ENCODE measurements around the gene OSM.
A peak's percentile ranks its signal among the peaks of the same experiment; 100 is the strongest.

OSM gene

DNA sequence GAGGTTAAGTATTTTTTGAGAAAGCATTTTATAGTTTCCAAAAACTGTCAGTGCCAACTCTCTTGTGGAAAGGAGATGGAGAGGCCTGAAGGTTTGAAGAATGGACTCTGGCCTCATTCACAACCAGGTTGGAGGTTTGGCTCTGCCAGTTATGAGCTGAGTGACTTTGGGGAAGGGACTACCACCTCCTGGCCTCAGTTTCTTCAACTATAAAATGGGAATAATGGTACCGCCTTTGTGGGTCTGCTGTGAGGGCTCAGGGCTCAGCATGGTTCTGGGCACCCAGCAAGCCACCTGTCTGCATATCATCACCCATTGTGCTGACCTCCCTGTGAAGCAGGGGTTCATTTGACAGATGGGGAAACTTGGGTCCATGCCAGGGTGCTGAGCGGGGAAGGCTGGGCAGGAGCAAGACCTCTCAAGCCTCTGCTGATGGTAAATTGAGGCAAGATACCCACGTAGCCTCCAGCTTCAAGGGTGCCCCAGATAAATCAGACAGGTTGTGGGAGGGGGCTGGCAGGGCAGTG is 16.5 kb downstream of the OSM start:
- no peak for DNase-seq (ENCODE audit: low read depth)
- TF ChIP-seq, protein P1, sequence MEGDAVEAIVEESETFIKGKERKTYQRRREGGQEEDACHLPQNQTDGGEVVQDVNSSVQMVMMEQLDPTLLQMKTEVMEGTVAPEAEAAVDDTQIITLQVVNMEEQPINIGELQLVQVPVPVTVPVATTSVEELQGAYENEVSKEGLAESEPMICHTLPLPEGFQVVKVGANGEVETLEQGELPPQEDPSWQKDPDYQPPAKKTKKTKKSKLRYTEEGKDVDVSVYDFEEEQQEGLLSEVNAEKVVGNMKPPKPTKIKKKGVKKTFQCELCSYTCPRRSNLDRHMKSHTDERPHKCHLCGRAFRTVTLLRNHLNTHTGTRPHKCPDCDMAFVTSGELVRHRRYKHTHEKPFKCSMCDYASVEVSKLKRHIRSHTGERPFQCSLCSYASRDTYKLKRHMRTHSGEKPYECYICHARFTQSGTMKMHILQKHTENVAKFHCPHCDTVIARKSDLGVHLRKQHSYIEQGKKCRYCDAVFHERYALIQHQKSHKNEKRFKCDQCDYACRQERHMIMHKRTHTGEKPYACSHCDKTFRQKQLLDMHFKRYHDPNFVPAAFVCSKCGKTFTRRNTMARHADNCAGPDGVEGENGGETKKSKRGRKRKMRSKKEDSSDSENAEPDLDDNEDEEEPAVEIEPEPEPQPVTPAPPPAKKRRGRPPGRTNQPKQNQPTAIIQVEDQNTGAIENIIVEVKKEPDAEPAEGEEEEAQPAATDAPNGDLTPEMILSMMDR (IDR thresholded peaks at IDR 0.05; ENCODE audit: control insufficient read depth, insufficient read depth, low read depth, low read length, missing control alignments): no peak
- no peak overlapping the region for H3K4me3 ChIP-seq (ENCODE audit: control insufficient read depth, low read depth, low read length)

DNA sequence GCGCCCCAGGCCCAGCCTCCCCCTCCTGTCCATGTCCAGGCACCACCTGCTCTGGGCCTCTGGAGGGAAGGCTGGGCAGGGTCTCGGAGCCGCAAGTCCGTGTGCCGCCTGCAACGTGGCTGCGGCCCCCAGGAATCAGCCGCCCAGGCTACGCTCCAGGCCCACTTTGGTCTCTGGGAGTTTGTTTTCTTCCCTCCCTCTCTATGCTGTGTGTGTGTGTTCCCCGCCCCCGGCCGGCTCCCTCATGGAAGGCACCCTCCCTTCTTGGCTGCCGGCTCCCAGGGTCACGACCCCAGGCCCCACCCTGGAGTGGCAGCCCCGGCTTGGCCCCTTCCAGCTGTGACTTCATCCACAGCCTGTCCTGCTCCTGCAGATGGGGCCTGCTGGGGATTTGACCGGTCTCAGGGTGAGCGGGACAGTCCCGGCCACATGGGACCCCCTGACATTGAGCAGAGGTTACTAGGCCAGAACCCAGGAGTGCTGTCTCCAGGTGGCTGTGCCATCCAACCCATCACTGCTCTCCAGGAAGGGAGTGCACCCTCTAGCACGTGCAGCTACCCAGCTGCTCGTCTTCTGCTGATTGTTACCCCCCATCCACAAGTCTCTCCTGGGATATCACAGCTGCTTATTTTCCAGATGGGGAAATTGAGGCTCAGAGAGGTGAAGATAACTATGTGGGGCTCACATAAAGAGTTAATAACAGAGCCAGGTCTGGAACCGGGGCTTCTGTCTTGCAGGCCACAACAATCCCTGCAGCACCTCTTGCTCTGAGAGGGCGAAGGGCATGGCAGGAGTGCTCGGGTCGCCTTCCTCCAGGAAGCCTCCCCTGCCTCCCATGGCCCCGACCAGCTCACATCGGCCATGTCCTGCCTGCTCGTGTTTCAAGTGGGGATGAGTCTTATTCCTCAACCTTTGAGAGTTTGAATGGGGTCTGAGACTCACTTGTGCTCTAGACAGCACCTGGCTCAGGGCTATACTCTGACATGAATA is 17.3 kb downstream of the OSM start:
- no peak for DNase-seq (ENCODE audit: low read depth)
- no peak overlapping the region for H3K4me3 ChIP-seq (ENCODE audit: control insufficient read depth, low read depth, low read length)
- TF ChIP-seq, protein P1 (IDR thresholded peaks at IDR 0.05; ENCODE audit: control insufficient read depth, insufficient read depth, low read depth, low read length, missing control alignments): no peak

DNA sequence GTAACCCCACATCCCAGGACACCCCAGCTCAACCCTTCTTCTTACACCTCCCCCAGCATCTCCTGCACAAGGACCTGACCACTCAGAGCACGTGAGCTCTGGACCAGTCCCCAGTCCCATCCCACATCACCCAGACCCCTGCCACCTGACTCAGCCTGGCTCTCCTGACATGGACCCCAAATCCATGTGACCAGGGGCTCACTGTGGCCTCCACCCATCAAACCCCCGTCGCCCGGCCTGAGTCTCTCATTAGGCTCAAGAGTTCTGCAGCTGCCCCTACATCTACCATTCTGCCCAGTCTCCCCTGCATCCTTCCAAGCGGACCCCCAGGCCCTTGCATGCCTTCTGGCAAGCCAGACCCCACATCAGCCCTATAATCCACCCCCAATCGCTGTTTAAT is 18.2 kb downstream of the OSM start:
- no peak for DNase-seq (ENCODE audit: low read depth)
- no peak overlapping the region for H3K4me3 ChIP-seq (ENCODE audit: control insufficient read depth, low read depth, low read length)
- TF ChIP-seq, protein P1 (IDR thresholded peaks at IDR 0.05; ENCODE audit: control insufficient read depth, insufficient read depth, low read depth, low read length, missing control alignments): no peak

DNA sequence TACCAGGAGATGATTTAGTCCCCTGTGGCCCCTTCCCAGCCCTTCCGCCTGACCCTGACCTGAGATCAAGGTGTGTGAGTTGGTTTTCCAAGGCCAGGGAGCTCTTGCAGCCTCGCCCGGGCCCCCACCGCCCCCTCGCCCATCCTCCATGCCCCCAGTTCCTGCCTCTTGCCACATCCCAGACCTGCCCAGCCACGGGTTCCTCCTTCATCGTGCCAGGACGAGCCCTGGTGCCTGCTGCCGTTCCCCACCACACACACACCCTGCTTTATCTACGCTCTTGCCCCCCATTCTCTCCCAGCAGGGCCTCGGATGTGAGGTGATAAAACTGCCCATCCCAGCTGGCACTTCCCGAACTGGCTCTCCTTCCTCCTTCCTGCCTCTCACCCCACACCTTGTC is 18.7 kb downstream of the OSM start:
- TF ChIP-seq, protein P1 (IDR thresholded peaks at IDR 0.05; ENCODE audit: control insufficient read depth, insufficient read depth, low read depth, low read length, missing control alignments): no peak
- DNase-seq (ENCODE audit: low read depth): no peak
- H3K4me3 ChIP-seq (ENCODE audit: control insufficient read depth, low read depth, low read length): no peak overlapping the region

DNA sequence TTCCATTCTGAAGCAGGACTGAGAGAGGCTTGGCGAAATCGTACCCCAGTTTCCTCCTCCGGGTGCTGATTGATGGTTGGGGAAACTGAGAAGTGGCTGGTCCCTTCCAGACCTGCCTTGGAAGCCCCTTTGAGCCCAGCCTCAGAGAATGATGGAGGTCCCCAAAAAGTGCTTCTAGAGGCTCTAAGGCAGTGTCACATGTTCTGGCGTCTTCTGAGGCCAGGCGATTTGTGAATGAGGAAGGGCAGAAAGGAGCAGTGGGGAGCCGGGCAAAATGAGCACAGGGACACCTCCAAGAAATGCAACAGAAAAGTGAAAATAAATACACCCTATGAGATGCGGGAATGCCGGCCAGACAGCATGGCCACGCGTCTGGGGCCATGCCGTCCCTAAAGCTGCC is 19.1 kb downstream of the OSM start:
- H3K4me3 ChIP-seq (ENCODE audit: control insufficient read depth, low read depth, low read length): no peak overlapping the region
- DNase-seq (ENCODE audit: low read depth): no peak
- TF ChIP-seq, protein P1 (IDR thresholded peaks at IDR 0.05; ENCODE audit: control insufficient read depth, insufficient read depth, low read depth, low read length, missing control alignments): no peak

DNA sequence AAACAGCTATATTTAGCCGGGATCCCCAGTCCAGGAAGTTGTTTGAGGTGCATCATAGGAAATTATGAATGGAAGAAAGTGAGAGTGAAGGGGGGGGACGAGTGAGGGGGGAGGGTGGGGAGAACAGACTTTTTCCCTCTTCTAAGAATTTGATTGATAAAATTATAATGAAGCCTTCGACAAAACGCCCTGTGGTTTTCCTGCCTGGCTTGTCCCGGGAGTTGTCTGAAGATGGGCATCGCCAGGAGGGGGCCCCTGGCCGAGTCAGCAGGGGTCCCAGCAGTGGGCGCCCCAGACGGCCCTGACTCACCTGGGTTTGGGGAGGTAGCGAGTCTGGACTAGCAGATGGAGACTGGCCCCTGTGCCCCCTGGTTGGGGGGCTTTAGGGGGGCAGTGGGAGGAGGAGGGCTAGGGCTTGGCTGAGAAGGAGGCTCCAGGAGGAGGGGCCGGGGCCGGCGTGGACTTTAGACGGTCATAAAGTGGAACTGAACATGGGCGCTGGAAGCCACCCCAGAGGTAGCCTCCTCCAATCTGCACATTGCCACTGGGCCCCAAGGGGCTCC is 19.8 kb downstream of the OSM start:
- no peak for DNase-seq (ENCODE audit: low read depth)

More for the DNA sequence above, 19.8 kb downstream of the OSM start:
- H3K4me3 ChIP-seq (ENCODE audit: control insufficient read depth, low read depth, low read length): peak overlapping the region; percentile 39
- TF ChIP-seq, protein P1 (IDR thresholded peaks at IDR 0.05; ENCODE audit: control insufficient read depth, insufficient read depth, low read depth, low read length, missing control alignments): no peak

All from AG09309 (cell line).